K562 (cell line): Measurements from ENCODE around the gene CHURC1. TPM values are rescaled to one million over a fixed set of nuclear protein-coding genes. Genes with fewer than 3 reads are reported as not detected.
A peak's percentile ranks its signal among the peaks of the same experiment; 100 is the strongest.

Experiments
- ARID2 ChIP-seq: fragments of 450-650 bp; IDR thresholded peaks from 2 replicates; pipeline ENCODE4 v1.6.1; 2017; ENCODE audit warnings: antibody characterized with exemption, mild to moderate bottlenecking
- CHD4 ChIP-seq: fragments of 200-600 bp; sonication (generic); IDR thresholded peaks from 3 replicates; pipeline ENCODE4 v1.6.1; 2012; ENCODE audit warnings: low read depth, mild to moderate bottlenecking, mixed read lengths, low read length, inconsistent platforms; ENCODE audit not compliant: insufficient read depth, insufficient replicate concordance, poor library complexity, severe bottlenecking
- HLTF ChIP-seq: fragments of 450-650 bp; IDR thresholded peaks from 2 replicates; pipeline ENCODE4 v1.6.1; 2016
- MAZ ChIP-seq, 2 experiments: fragments of 450-650 bp in 1 of 2; sonication (generic) in 1 of 2; formaldehyde crosslinking; IDR thresholded peaks in 1 of 2; conservative IDR thresholded peaks in 1 of 2; 2 replicates each; pipeline versions ENCODE4 v1.4.0 to v1.5.0; 2020; ENCODE audit warnings: mild to moderate bottlenecking in 1 of 2, missing genetic modification reagents in 1 of 2
- MXD1 ChIP-seq: fragments of 250-450 bp; sonication (Bioruptor Pico); IDR thresholded peaks from 2 replicates; pipeline ENCODE4 v1.8.0; 2021; ENCODE audit warnings: borderline replicate concordance, mild to moderate bottlenecking, moderate library complexity; ENCODE audit not compliant: poor library complexity, severe bottlenecking
- MYC ChIP-seq, 2 experiments: fragments of 250-450 bp in 1 of 2; sonication (Bioruptor Pico) in 1 of 2; IDR thresholded peaks; 2 replicates each; pipeline versions ENCODE4 v1.5.1 to v1.6.1; 2012 to 2021; ENCODE audit warnings: low read depth in 2 of 2, borderline replicate concordance in 1 of 2, improper control_type of control experiment in 1 of 2, low read length in 1 of 2, mild to moderate bottlenecking in 1 of 2, moderate library complexity in 1 of 2
- NFE2 ChIP-seq: IDR thresholded peaks from 2 replicates; pipeline ENCODE4 v1.6.1; 2014; ENCODE audit warnings: antibody characterized with exemption, low read depth
- PML ChIP-seq: IDR thresholded peaks from 2 replicates; pipeline ENCODE4 v1.6.1; 2012; ENCODE audit warnings: low read length, inconsistent platforms
- REST ChIP-seq, 2 experiments: fragments of 450-650 bp; formaldehyde crosslinking in 1 of 2; IDR thresholded peaks; 2 replicates each; pipeline versions ENCODE4 v1.4.0 to v1.6.1; 2014 to 2020; ENCODE audit warnings: mild to moderate bottlenecking in 2 of 2, borderline replicate concordance in 1 of 2, low read depth in 1 of 2
- SAFB2 ChIP-seq: fragments of 200-400 bp; formaldehyde crosslinking; IDR thresholded peaks from 2 replicates; pipeline ENCODE4 v1.6.1; 2018; ENCODE audit warnings: borderline replicate concordance, low read length, low read depth, moderate library complexity; ENCODE audit not compliant: severe bottlenecking
- SIRT6 ChIP-seq: IDR thresholded peaks from one replicate; pipeline ENCODE4 v1.6.1; 2012; ENCODE audit warnings: low read depth, mild to moderate bottlenecking, control low read depth, inconsistent platforms, low read length, moderate library complexity
- TCF7L2 ChIP-seq: fragments of 150-350 bp; IDR thresholded peaks from 2 replicates; pipeline ENCODE4 v1.6.1; 2016; ENCODE audit warnings: low read depth, mild to moderate bottlenecking, low read length, moderate library complexity
- YY1 ChIP-seq, 3 experiments: IDR thresholded peaks; 2 replicates each; pipeline ENCODE4 v1.6.1; 2011; ENCODE audit warnings: low read length in 2 of 3, mild to moderate bottlenecking in 2 of 3, moderate library complexity in 2 of 3, borderline replicate concordance in 1 of 3, control low read depth in 1 of 3, low read depth in 1 of 3; ENCODE audit not compliant: insufficient read depth in 3 of 3, insufficient replicate concordance in 2 of 3, control insufficient read depth in 1 of 3, insufficient read length in 1 of 3; ENCODE audit errors: extremely low read depth in 1 of 3
- ZNF398 ChIP-seq: fragments of 250-450 bp; sonication (Bioruptor Pico); IDR thresholded peaks from 2 replicates; pipeline ENCODE4 v1.8.0; 2021; ENCODE audit warnings: moderate library complexity, mild to moderate bottlenecking, inconsistent platforms
- polyA plus RNA-seq, 8 experiments: library from polyadenylated mRNA; depleted of rRNA in 4 of 8; stranded (reverse) in 5 of 8; unstranded in 3 of 8; fragments of >200 nt; fragmentation: Nextera tagmentation in 2 of 8; fragmentation: Illumina TruSeq in 1 of 8; extraction: Ambion mirVana in 2 of 8; extraction: Trizol in 1 of 8; gene quantifications; 2 replicates each; pipeline versions ENCODE4 v1.2.1 to v1.2.3, GENCODE V29; 2011 to 2014; ENCODE audit warnings: inconsistent platforms in 1 of 8, missing spikeins in 1 of 8
- total RNA-seq, 7 experiments: library from RNA; depleted of rRNA in 6 of 7; stranded (reverse); fragments of >200 nt in 6 of 7; fragmentation: Illumina TruSeq in 2 of 7; extraction: Trizol in 2 of 7; gene quantifications; 2 replicates each; pipeline versions ENCODE4 v1.2.1 to v1.2.3, GENCODE V29; 2011 to 2021; ENCODE audit warnings: low replicate concordance in 1 of 7

The CHURC1 gene
- total and polyA plus RNA-seq, 9 of the 15 experiments (the other 6 are each of a cell fraction or from before 2014, with no cell fraction given): 27.3 to 239 (median 45.6) TPM

- 0 out of 2 replicates have a peak, but pooled peaks have one; percentile 31 for TF ChIP-seq MYC (IDR thresholded peaks at IDR 0.05; ENCODE audit: low read depth, low read length)
- no peak for TF ChIP-seq MYC (CRISPR knock-in tag; IDR thresholded peaks at IDR 0.05; ENCODE audit: borderline replicate concordance, low read depth)
- no peak for TF ChIP-seq MXD1
- TF ChIP-seq REST (IDR thresholded peaks at IDR 0.05; ENCODE audit: borderline replicate concordance): no peak
- TF ChIP-seq REST (CRISPR knock-in tag; IDR thresholded peaks at IDR 0.05; ENCODE audit: low read depth): no peak
- no peak for TF ChIP-seq TCF7L2
- no peak for TF ChIP-seq MAZ (CRISPR knock-in tag; conservative IDR thresholded peaks at IDR 0.05 in 1 of 2, IDR thresholded peaks at IDR 0.05 in 1 of 2)
- TF ChIP-seq NFE2: peak; percentile 69
- peak in 1 of 3 experiments; percentile 16 for TF ChIP-seq YY1 (IDR thresholded peaks at IDR 0.05; ENCODE audit: borderline replicate concordance in 1 of 3, control insufficient read depth in 1 of 3, extremely low read depth in 1 of 3, insufficient read depth in 3 of 3, insufficient read length in 1 of 3, insufficient replicate concordance in 2 of 3, low read depth in 1 of 3, low read length in 2 of 3)
- no peak for TF ChIP-seq ARID2
- no peak for TF ChIP-seq HLTF
- TF ChIP-seq ZNF398: no peak
- no peak for TF ChIP-seq PML
- TF ChIP-seq SIRT6: no peak
- TF ChIP-seq SAFB2: no peak
- no peak for TF ChIP-seq CHD4
These were observed 38.5 kb downstream of the CHURC1 start (continued) for GRCh38 chr14:64952598-64953309.
